WERI-Rb-1 (cell line): ENCODE measurements around the gene MICALL2.

ENCODE experiments used
- DNase-seq: peaks from one replicate; pipeline ENCODE4 v3.0.0-alpha.2; 2020
- H3K27ac ChIP-seq: fragments of 250-450 bp; sonication (Bioruptor Pico); 2 replicates; pipeline ENCODE4 v1.5.1; 2020; ENCODE audit warnings: mild to moderate bottlenecking, moderate library complexity
- H3K27me3 ChIP-seq: fragments of 250-450 bp; sonication (Bioruptor Pico); 2 replicates; pipeline ENCODE4 v1.5.1; 2021; ENCODE audit warnings: mild to moderate bottlenecking, low read depth, moderate library complexity; ENCODE audit not compliant: insufficient read depth, severe bottlenecking
- H3K36me3 ChIP-seq: fragments of 250-450 bp; sonication (Bioruptor Pico); 2 replicates; pipeline ENCODE4 v1.5.1; 2020; ENCODE audit warnings: mild to moderate bottlenecking, moderate library complexity
- H3K4me3 ChIP-seq: 2 replicates; pipeline ENCODE4 v1.5.1; 2011; ENCODE audit warnings: low read depth, mild to moderate bottlenecking, control low read depth, low read length
- H3K9me3 ChIP-seq: fragments of 250-450 bp; sonication (Bioruptor Pico); 2 replicates; pipeline ENCODE4 v1.5.1; 2021; ENCODE audit warnings: mild to moderate bottlenecking, moderate library complexity; ENCODE audit not compliant: severe bottlenecking
- CTCF ChIP-seq: IDR thresholded peaks from 2 replicates; pipeline ENCODE4 v1.5.1; 2011; ENCODE audit warnings: low read depth, mild to moderate bottlenecking, control low read depth, inconsistent platforms, low read length

MICALL2 gene

GRCh38 chr7:1470901-1471300, 11.6 kb upstream of the MICALL2 start:
- TF ChIP-seq CTCF: no peak
- H3K27ac ChIP-seq: no peak overlapping the region
- H3K9me3 ChIP-seq: no peaks in the 10 kb centered on the region
- peaks cover 57% of the 10 kb centered on the region for H3K36me3 ChIP-seq
- no peak overlapping the region for H3K4me3 ChIP-seq
- no peak for DNase-seq
- no peaks in the 10 kb centered on the region for H3K27me3 ChIP-seq

- DNase-seq: no peak
- Histone ChIP-seq H3K36me3 (peaks cover 38% of the 10 kb centered on the region), H3K4me3 (no peak overlapping the region), H3K27ac (no peak overlapping the region), H3K9me3 (no peaks in the 10 kb centered on the region), H3K27me3 (no peaks in the 10 kb centered on the region)
- TF ChIP-seq CTCF: no peak
These were observed 9.5 kb upstream of the MICALL2 start for GRCh38 chr7:1468643-1469298.

GRCh38 chr7:1468203-1468602, 8.9 kb upstream of the MICALL2 start:
- no peak for TF ChIP-seq CTCF
- Histone ChIP-seq H3K27me3 (no peaks in the 10 kb centered on the region), H3K27ac (no peak overlapping the region), H3K36me3 (peaks cover 32% of the 10 kb centered on the region), H3K4me3 (no peak overlapping the region), H3K9me3 (no peaks in the 10 kb centered on the region)
- no peak for DNase-seq

GRCh38 chr7:1466524-1467271, 7.4 kb upstream of the MICALL2 start:
- peak; percentile 65 for DNase-seq
- TF ChIP-seq CTCF: no peak
- Histone ChIP-seq H3K9me3 (no peaks in the 10 kb centered on the region), H3K27ac (no peak overlapping the region), H3K27me3 (no peaks in the 10 kb centered on the region), H3K36me3 (peaks cover 19% of the 10 kb centered on the region), H3K4me3 (no peak overlapping the region)

- Histone ChIP-seq H3K27ac (no peak overlapping the region), H3K27me3 (no peaks in the 10 kb centered on the region), H3K36me3 (peaks cover 1% of the 10 kb centered on the region), H3K4me3 (no peak overlapping the region), H3K9me3 (no peaks in the 10 kb centered on the region)
- no peak for DNase-seq
- no peak for TF ChIP-seq CTCF
These were observed 5.4 kb upstream of the MICALL2 start for GRCh38 chr7:1464694-1465093.
